NCI-H2227 (cell line): ENCODE data around the gene HDAC8.

Source experiments
- DNase-seq: peaks from one replicate; lab custom pipeline; 2025; ENCODE audit not compliant: unreplicated experiment; lab: John Stamatoyannopoulos, UW

HDAC8 gene

GRCh38 chrX:72381439-72382201, 191.0 kb downstream of the HDAC8 start:
- no peak for DNase-seq

GRCh38 chrX:72376124-72376523, 196.5 kb downstream of the HDAC8 start:
- DNase-seq = no peak

- DNase-seq = no peak
These were observed 199.5 kb downstream of the HDAC8 start for GRCh38 chrX:72373136-72373535.

GRCh38 chrX:72372735-72373134, 199.9 kb downstream of the HDAC8 start:
- no peak for DNase-seq

- no peak for DNase-seq
These were observed 201.2 kb downstream of the HDAC8 start for GRCh38 chrX:72371405-72371804.

- no peak for DNase-seq
These were observed 203.8 kb downstream of the HDAC8 start for GRCh38 chrX:72368796-72369195.

- no peak for DNase-seq
These were observed 205.1 kb downstream of the HDAC8 start for GRCh38 chrX:72367516-72367915.

- DNase-seq = no peak
These were observed 205.8 kb downstream of the HDAC8 start for GRCh38 chrX:72366701-72367454.

GRCh38 chrX:72366178-72366577, 206.5 kb downstream of the HDAC8 start:
- no peak for DNase-seq

GRCh38 chrX:72365126-72365525, 207.5 kb downstream of the HDAC8 start:
- DNase-seq = no peak

- no peak for DNase-seq
These were observed 212.3 kb downstream of the HDAC8 start for GRCh38 chrX:72360326-72360725.

GRCh38 chrX:72358313-72358712, 214.3 kb downstream of the HDAC8 start:
- DNase-seq = no peak

GRCh38 chrX:72352786-72353185, 219.9 kb downstream of the HDAC8 start:
- DNase-seq = no peak

GRCh38 chrX:72351606-72352334, 220.9 kb downstream of the HDAC8 start:
- no peak for DNase-seq

- DNase-seq = no peak
These were observed 223.5 kb downstream of the HDAC8 start for GRCh38 chrX:72349190-72349589.

GRCh38 chrX:72348247-72348979, 224.2 kb downstream of the HDAC8 start:
- DNase-seq = no peak

- no peak for DNase-seq
These were observed 225.3 kb downstream of the HDAC8 start for GRCh38 chrX:72347366-72347765.

GRCh38 chrX:72346302-72346949, 226.2 kb downstream of the HDAC8 start:
- no peak for DNase-seq

- DNase-seq = no peak
These were observed 232.0 kb downstream of the HDAC8 start for GRCh38 chrX:72340626-72341025.

- DNase-seq = no peak
These were observed 232.6 kb downstream of the HDAC8 start for GRCh38 chrX:72340041-72340440.

- no peak for DNase-seq
These were observed 242.5 kb downstream of the HDAC8 start for GRCh38 chrX:72330131-72330530.
